HEK293 (cell line): ENCODE data around the gene AURKA.

Source experiments
- CTCF ChIA-PET: fragments of 350-600 bp; formaldehyde crosslinking; extraction: SDS; loops from one replicate; lab custom pipeline; 2021; ENCODE audit warnings: antibody characterized with exemption; lab: Yijun Ruan, JAX
- POLR2A ChIA-PET: fragments of 300-600 bp; formaldehyde crosslinking; extraction: SDS; loops from one replicate; lab custom pipeline; 2020; ENCODE audit warnings: antibody characterized with exemption, inconsistent platforms; lab: Yijun Ruan, JAX
- H3K27ac ChIP-seq: fragments of 200-500 bp; sonication (Bioruptor generic); 2 replicates; pipeline ENCODE4 v1.5.1; 2014; ENCODE audit warnings: low read depth, low read length, control low read depth, inconsistent platforms; ENCODE audit errors: extremely low read depth
- H3K36me3 ChIP-seq, 2 experiments: fragments of 200-500 bp in 1 of 2; sonication (Bioruptor generic) in 1 of 2; 1 replicate in 1 of 2; 2 replicates in 1 of 2; pipeline ENCODE4 v1.5.1; 2014 to 2017; ENCODE audit warnings: inconsistent platforms in 2 of 2, low read length in 2 of 2; ENCODE audit not compliant: control insufficient read depth in 2 of 2, insufficient read depth in 1 of 2
- H3K4me1 ChIP-seq: fragments of 200-500 bp; sonication (Bioruptor generic); 2 replicates; pipeline ENCODE4 v1.5.1; 2014; ENCODE audit warnings: mild to moderate bottlenecking, low read length, inconsistent platforms; ENCODE audit not compliant: control insufficient read depth, insufficient read depth
- H3K4me3 ChIP-seq: 2 replicates; pipeline ENCODE4 v1.5.1; 2011; ENCODE audit warnings: low read depth, mild to moderate bottlenecking, control low read depth, low read length, moderate library complexity
- H3K9me3 ChIP-seq: fragments of 200-500 bp; sonication (Bioruptor generic); 2 replicates; pipeline ENCODE4 v1.5.1; 2014; ENCODE audit warnings: low read depth, low read length, inconsistent platforms; ENCODE audit not compliant: control insufficient read depth, insufficient read depth
- EGR2 ChIP-seq: fragments of 450-650 bp; formaldehyde crosslinking; IDR thresholded peaks from 2 replicates; pipeline ENCODE4 v1.5.1; 2016; ENCODE audit warnings: low read depth, missing biosample characterization, missing genetic modification characterization
- GFI1B ChIP-seq: fragments of 450-650 bp; formaldehyde crosslinking; IDR thresholded peaks from 2 replicates; pipeline ENCODE4 v1.5.1; 2016; ENCODE audit warnings: missing biosample characterization, missing genetic modification characterization
- OVOL3 ChIP-seq: fragments of 450-650 bp; formaldehyde crosslinking; IDR thresholded peaks from 2 replicates; pipeline ENCODE4 v1.5.1; 2016; ENCODE audit warnings: missing biosample characterization, missing genetic modification characterization
- SETDB1 ChIP-seq: IDR thresholded peaks from one replicate; pipeline ENCODE4 v1.6.1; 2017; ENCODE audit warnings: mild to moderate bottlenecking, low read length, moderate library complexity, mixed read lengths; ENCODE audit not compliant: insufficient read length
- ZFHX2 ChIP-seq: fragments of 450-650 bp; formaldehyde crosslinking; conservative IDR thresholded peaks from 2 replicates; pipeline ENCODE4 v1.5.1; 2016; ENCODE audit warnings: missing biosample characterization, missing genetic modification characterization
- ZNF133 ChIP-seq: fragments of 450-650 bp; formaldehyde crosslinking; IDR thresholded peaks from 2 replicates; pipeline ENCODE4 v1.5.1; 2016; ENCODE audit warnings: missing biosample characterization, missing genetic modification characterization
- ZNF202 ChIP-seq: fragments of 450-650 bp; formaldehyde crosslinking; IDR thresholded peaks from 2 replicates; pipeline ENCODE4 v1.5.1; 2016; ENCODE audit warnings: missing biosample characterization, missing genetic modification characterization, borderline replicate concordance
- ZNF239 ChIP-seq: fragments of 450-650 bp; formaldehyde crosslinking; IDR thresholded peaks from 2 replicates; pipeline ENCODE4 v1.5.1; 2016; ENCODE audit warnings: missing biosample characterization, missing genetic modification characterization
- ZNF248 ChIP-seq: fragments of 450-650 bp; formaldehyde crosslinking; IDR thresholded peaks from 2 replicates; pipeline ENCODE4 v1.5.1; 2017; ENCODE audit warnings: missing biosample characterization, missing genetic modification characterization
- ZNF548 ChIP-seq: fragments of 450-650 bp; formaldehyde crosslinking; IDR thresholded peaks from 2 replicates; pipeline ENCODE4 v1.5.1; 2016; ENCODE audit warnings: missing biosample characterization, missing genetic modification characterization
- ZNF629 ChIP-seq: fragments of 450-650 bp; formaldehyde crosslinking; IDR thresholded peaks from 2 replicates; pipeline ENCODE4 v1.5.1; 2017; ENCODE audit warnings: missing biosample characterization, missing genetic modification characterization
- ZNF707 ChIP-seq: fragments of 450-650 bp; formaldehyde crosslinking; IDR thresholded peaks from 2 replicates; pipeline ENCODE4 v1.5.1; 2016; ENCODE audit warnings: missing biosample characterization, missing genetic modification characterization
- ZNF768 ChIP-seq: fragments of 450-650 bp; formaldehyde crosslinking; IDR thresholded peaks from 2 replicates; pipeline ENCODE4 v1.5.1; 2018; ENCODE audit warnings: missing biosample characterization, mild to moderate bottlenecking, missing genetic modification characterization
- ZSCAN16 ChIP-seq: fragments of 450-650 bp; formaldehyde crosslinking; IDR thresholded peaks from 2 replicates; pipeline ENCODE4 v1.5.1; 2016; ENCODE audit warnings: missing biosample characterization, missing genetic modification characterization
- TF ChIP-seq, protein P1 (sequence below): fragments of 450-650 bp; formaldehyde crosslinking; IDR thresholded peaks from 2 replicates; pipeline ENCODE4 v1.5.1; 2016; ENCODE audit warnings: missing biosample characterization, missing genetic modification characterization
- TF ChIP-seq, protein P2 (sequence below): fragments of 450-650 bp; formaldehyde crosslinking; IDR thresholded peaks from 2 replicates; pipeline ENCODE4 v1.5.1; 2016; ENCODE audit warnings: missing biosample characterization, missing genetic modification characterization
- TF ChIP-seq, protein P3 (sequence below): fragments of 450-650 bp; formaldehyde crosslinking; optimal IDR thresholded peaks from 2 replicates; pipeline ENCODE3; 2016; ENCODE audit warnings: missing biosample characterization, mild to moderate bottlenecking, missing genetic modification characterization
- TF ChIP-seq, protein P4 (sequence below): fragments of 450-650 bp; formaldehyde crosslinking; IDR thresholded peaks from 2 replicates; pipeline ENCODE4 v1.5.1; 2016; ENCODE audit warnings: missing biosample characterization, missing genetic modification characterization

AURKA gene

DNA sequence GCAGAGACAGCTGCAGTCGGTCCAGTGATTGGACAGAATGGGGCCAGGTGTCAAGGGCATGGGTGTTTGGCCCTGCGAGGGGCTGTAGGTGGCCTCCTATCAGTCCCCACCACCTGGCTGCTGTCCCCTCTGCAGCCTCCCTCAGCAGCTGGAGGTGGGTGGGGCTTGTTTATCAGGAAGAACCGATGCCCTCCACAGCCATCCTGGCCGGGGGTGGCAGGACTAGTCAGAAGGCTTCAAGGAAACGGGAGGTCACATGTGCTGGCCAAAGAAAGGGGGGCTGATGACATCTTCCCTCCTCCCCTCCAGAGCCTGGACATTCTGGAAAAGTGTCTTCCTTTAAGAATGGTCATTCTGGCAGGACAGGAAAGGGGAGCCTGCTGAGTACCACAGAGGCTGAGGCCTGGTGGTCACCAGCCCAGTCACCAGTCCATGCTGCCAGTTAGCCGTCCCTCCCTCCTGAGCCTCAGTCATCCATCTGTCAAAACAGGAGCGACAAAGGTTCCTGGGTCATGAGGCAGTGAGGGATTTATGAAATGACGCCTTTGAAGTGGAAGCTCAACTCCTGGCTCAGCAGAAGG is 29.1 kb downstream of the AURKA start:
- H3K27ac ChIP-seq: no peak overlapping the region
- no peaks in the 10 kb centered on the region for H3K9me3 ChIP-seq
- no peaks in the 10 kb centered on the region for H3K4me1 ChIP-seq
- H3K36me3 ChIP-seq: peaks cover 0 to 43% of the 10 kb centered on the region in 2 experiments
- H3K4me3 ChIP-seq: no peak overlapping the region
- TF ChIP-seq, protein P1, sequence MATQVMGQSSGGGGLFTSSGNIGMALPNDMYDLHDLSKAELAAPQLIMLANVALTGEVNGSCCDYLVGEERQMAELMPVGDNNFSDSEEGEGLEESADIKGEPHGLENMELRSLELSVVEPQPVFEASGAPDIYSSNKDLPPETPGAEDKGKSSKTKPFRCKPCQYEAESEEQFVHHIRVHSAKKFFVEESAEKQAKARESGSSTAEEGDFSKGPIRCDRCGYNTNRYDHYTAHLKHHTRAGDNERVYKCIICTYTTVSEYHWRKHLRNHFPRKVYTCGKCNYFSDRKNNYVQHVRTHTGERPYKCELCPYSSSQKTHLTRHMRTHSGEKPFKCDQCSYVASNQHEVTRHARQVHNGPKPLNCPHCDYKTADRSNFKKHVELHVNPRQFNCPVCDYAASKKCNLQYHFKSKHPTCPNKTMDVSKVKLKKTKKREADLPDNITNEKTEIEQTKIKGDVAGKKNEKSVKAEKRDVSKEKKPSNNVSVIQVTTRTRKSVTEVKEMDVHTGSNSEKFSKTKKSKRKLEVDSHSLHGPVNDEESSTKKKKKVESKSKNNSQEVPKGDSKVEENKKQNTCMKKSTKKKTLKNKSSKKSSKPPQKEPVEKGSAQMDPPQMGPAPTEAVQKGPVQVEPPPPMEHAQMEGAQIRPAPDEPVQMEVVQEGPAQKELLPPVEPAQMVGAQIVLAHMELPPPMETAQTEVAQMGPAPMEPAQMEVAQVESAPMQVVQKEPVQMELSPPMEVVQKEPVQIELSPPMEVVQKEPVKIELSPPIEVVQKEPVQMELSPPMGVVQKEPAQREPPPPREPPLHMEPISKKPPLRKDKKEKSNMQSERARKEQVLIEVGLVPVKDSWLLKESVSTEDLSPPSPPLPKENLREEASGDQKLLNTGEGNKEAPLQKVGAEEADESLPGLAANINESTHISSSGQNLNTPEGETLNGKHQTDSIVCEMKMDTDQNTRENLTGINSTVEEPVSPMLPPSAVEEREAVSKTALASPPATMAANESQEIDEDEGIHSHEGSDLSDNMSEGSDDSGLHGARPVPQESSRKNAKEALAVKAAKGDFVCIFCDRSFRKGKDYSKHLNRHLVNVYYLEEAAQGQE (tag by site-specific recombination): no peak
- peak; percentile 38; the same call in 1 of the 2 replicates for TF ChIP-seq ZFHX2 (tag by site-specific recombination)
- TF ChIP-seq, protein P2, sequence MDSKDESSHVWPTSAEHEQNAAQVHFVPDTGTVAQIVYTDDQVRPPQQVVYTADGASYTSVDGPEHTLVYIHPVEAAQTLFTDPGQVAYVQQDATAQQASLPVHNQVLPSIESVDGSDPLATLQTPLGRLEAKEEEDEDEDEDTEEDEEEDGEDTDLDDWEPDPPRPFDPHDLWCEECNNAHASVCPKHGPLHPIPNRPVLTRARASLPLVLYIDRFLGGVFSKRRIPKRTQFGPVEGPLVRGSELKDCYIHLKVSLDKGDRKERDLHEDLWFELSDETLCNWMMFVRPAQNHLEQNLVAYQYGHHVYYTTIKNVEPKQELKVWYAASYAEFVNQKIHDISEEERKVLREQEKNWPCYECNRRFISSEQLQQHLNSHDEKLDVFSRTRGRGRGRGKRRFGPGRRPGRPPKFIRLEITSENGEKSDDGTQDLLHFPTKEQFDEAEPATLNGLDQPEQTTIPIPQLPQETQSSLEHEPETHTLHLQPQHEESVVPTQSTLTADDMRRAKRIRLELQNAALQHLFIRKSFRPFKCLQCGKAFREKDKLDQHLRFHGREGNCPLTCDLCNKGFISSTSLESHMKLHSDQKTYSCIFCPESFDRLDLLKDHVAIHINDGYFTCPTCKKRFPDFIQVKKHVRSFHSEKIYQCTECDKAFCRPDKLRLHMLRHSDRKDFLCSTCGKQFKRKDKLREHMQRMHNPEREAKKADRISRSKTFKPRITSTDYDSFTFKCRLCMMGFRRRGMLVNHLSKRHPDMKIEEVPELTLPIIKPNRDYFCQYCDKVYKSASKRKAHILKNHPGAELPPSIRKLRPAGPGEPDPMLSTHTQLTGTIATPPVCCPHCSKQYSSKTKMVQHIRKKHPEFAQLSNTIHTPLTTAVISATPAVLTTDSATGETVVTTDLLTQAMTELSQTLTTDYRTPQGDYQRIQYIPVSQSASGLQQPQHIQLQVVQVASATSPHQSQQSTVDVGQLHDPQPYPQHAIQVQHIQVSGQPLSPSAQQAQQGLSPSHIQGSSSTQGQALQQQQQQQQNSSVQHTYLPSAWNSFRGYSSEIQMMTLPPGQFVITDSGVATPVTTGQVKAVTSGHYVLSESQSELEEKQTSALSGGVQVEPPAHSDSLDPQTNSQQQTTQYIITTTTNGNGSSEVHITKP (tag by site-specific recombination): 0 out of 2 replicates have a peak, but pooled peaks have one; percentile 15
- TF ChIP-seq EGR2: peak; percentile 78
- ChIA-PET POLR2A (no interaction called here), CTCF (no interaction called here)

DNA sequence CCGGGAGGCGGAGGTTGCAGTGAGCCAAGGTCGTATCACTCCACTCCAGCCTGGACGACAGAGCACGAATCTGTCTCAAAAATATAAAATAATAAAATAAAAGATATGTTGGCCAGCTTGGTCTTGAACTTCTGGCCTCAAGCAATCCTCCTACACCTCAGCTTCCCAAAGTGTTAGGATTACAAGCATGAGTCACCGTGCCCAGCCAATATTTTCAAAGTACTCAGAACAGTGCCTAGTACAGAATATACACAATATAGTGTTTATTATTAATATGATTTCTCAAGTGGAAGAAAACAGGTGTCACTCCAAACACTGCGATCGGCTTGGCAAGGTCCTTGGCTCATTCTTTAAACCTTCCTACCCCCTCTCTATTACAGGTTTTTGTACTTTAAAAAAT is 30.1 kb downstream of the AURKA start:
- no peaks in the 10 kb centered on the region for H3K4me1 ChIP-seq
- ChIA-PET POLR2A (no interaction called here), CTCF (no interaction called here)
- H3K4me3 ChIP-seq: no peak overlapping the region
- H3K27ac ChIP-seq: no peak overlapping the region
- no peaks in the 10 kb centered on the region for H3K9me3 ChIP-seq
- TF ChIP-seq GFI1B (tag by site-specific recombination) (no peak), ZNF548 (tag by site-specific recombination) (no peak), ZNF202 (tag by site-specific recombination) (no peak), SETDB1 (no peak), ZNF133 (tag by site-specific recombination) (no peak), ZNF707 (tag by site-specific recombination) (no peak), ZNF248 (no peak), ZSCAN16 (tag by site-specific recombination) (no peak), ZNF239 (tag by site-specific recombination) (no peak), OVOL3 (no peak), ZNF768 (tag by site-specific recombination) (no peak), ZNF629 (tag by site-specific recombination) (no peak)
- TF ChIP-seq, protein P3, sequence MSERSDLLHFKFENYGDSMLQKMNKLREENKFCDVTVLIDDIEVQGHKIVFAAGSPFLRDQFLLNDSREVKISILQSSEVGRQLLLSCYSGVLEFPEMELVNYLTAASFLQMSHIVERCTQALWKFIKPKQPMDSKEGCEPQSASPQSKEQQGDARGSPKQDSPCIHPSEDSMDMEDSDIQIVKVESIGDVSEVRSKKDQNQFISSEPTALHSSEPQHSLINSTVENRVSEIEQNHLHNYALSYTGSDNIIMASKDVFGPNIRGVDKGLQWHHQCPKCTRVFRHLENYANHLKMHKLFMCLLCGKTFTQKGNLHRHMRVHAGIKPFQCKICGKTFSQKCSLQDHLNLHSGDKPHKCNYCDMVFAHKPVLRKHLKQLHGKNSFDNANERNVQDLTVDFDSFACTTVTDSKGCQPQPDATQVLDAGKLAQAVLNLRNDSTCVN (tag by site-specific recombination): no peak
- TF ChIP-seq, protein P4, sequence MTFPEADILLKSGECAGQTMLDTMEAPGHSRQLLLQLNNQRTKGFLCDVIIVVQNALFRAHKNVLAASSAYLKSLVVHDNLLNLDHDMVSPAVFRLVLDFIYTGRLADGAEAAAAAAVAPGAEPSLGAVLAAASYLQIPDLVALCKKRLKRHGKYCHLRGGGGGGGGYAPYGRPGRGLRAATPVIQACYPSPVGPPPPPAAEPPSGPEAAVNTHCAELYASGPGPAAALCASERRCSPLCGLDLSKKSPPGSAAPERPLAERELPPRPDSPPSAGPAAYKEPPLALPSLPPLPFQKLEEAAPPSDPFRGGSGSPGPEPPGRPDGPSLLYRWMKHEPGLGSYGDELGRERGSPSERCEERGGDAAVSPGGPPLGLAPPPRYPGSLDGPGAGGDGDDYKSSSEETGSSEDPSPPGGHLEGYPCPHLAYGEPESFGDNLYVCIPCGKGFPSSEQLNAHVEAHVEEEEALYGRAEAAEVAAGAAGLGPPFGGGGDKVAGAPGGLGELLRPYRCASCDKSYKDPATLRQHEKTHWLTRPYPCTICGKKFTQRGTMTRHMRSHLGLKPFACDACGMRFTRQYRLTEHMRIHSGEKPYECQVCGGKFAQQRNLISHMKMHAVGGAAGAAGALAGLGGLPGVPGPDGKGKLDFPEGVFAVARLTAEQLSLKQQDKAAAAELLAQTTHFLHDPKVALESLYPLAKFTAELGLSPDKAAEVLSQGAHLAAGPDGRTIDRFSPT (tag by site-specific recombination): no peak
- TF ChIP-seq, all 188 proteins: peak for 0
- H3K36me3 ChIP-seq: peaks cover 0 to 33% of the 10 kb centered on the region in 2 experiments
